GM23338 (cell line): ENCODE measurements around the gene MDH1. TPM values are rescaled to one million over a fixed set of nuclear protein-coding genes. Genes with fewer than 3 reads are reported as not detected.
A peak's percentile ranks its signal among the peaks of the same experiment; 100 is the strongest.

Source experiments
- ATAC-seq: fragments of 200-7000 bp; cut with Tn5 transposase; 3 replicates; pipeline ENCODE4 v1.9.1; 2020
- DNase-seq: peaks from one replicate; pipeline ENCODE4 v3.0.0-alpha.2; 2015; ENCODE audit warnings: low spot score
- H2AFZ ChIP-seq: fragments of 200-600 bp; sonication (generic); 2 replicates; pipeline ENCODE4 v1.8.0; 2016; ENCODE audit warnings: antibody characterized with exemption, mild to moderate bottlenecking, moderate library complexity
- H3F3A ChIP-seq: fragments of 200-600 bp; sonication (generic); replicated peaks from 2 replicates; pipeline ENCODE4 v1.8.0; 2017; ENCODE audit warnings: antibody characterized with exemption, mixed run types, low read depth
- H3K27ac ChIP-seq: fragments of 200-600 bp; sonication (generic); 2 replicates; pipeline ENCODE4 v1.6.1; 2016; ENCODE audit warnings: low read depth
- H3K27me3 ChIP-seq: fragments of 200-600 bp; sonication (generic); 2 replicates; pipeline ENCODE4 v1.8.0; 2016; ENCODE audit warnings: mild to moderate bottlenecking, mixed run types, moderate library complexity; ENCODE audit not compliant: insufficient read depth
- H3K36me3 ChIP-seq: fragments of 200-600 bp; sonication (generic); 2 replicates; pipeline ENCODE4 v1.8.0; 2016; ENCODE audit warnings: mild to moderate bottlenecking; ENCODE audit not compliant: insufficient read depth
- H3K4me1 ChIP-seq: fragments of 200-600 bp; sonication (generic); 2 replicates; pipeline ENCODE4 v1.8.0; 2016; ENCODE audit warnings: mild to moderate bottlenecking, moderate library complexity; ENCODE audit not compliant: insufficient read depth
- H3K4me2 ChIP-seq: fragments of 200-600 bp; sonication (generic); 2 replicates; pipeline ENCODE4 v1.7.1; 2017; ENCODE audit warnings: mixed run types
- H3K4me3 ChIP-seq: fragments of 200-600 bp; sonication (generic); 2 replicates; pipeline ENCODE4 v1.6.1; 2016; ENCODE audit warnings: mixed run types
- H3K79me2 ChIP-seq: fragments of 200-600 bp; sonication (generic); replicated peaks from 2 replicates; pipeline ENCODE4 v1.8.0; 2017; ENCODE audit warnings: mild to moderate bottlenecking; ENCODE audit not compliant: insufficient read depth
- H3K9me2 ChIP-seq: fragments of 200-600 bp; sonication (generic); 2 replicates; pipeline ENCODE4 v1.8.0; 2017; ENCODE audit not compliant: insufficient read depth
- H4K20me1 ChIP-seq: fragments of 200-600 bp; sonication (generic); replicated peaks from 2 replicates; pipeline ENCODE4 v1.8.0; 2017; ENCODE audit warnings: mild to moderate bottlenecking; ENCODE audit not compliant: insufficient read depth
- H3K27ac Mint-ChIP-seq: 2 replicates; pipeline ENCODE4 v1.8.0; 2020; ENCODE audit warnings: inconsistent platforms, mild to moderate bottlenecking, moderate library complexity, mixed read lengths
- H3K27me3 Mint-ChIP-seq: 3 replicates; pipeline ENCODE4 v1.8.0; 2022; ENCODE audit warnings: low read depth, mild to moderate bottlenecking, moderate library complexity, mixed read lengths, inconsistent platforms; ENCODE audit not compliant: insufficient read depth, poor library complexity
- H3K36me3 Mint-ChIP-seq: 3 replicates; pipeline ENCODE4 v1.8.0; 2021; ENCODE audit warnings: low read depth, mild to moderate bottlenecking, inconsistent platforms, moderate library complexity, mixed read lengths
- H3K4me1 Mint-ChIP-seq: 3 replicates; pipeline ENCODE4 v1.8.0; 2020; ENCODE audit warnings: mild to moderate bottlenecking, inconsistent platforms, mixed read lengths
- H3K4me3 Mint-ChIP-seq: 3 replicates; pipeline ENCODE4 v1.8.0; 2021; ENCODE audit warnings: moderate library complexity, mild to moderate bottlenecking, inconsistent platforms, mixed read lengths
- H3K9me3 Mint-ChIP-seq: 3 replicates; pipeline ENCODE4 v1.8.0; 2020; ENCODE audit warnings: moderate library complexity, mild to moderate bottlenecking, inconsistent platforms, mixed read lengths
- CREB1 ChIP-seq: fragments of 250-450 bp; sonication (Bioruptor Pico); IDR thresholded peaks from 2 replicates; pipeline ENCODE4 v1.5.0; 2020; ENCODE audit warnings: low read depth, mild to moderate bottlenecking, moderate library complexity
- EZH2 ChIP-seq: fragments of 200-600 bp; sonication (generic); IDR thresholded peaks from one replicate; pipeline ENCODE4 v1.8.0; 2017; ENCODE audit warnings: antibody characterized with exemption, mild to moderate bottlenecking, low read depth; ENCODE audit not compliant: unreplicated experiment
- EZH2phosphoT487 ChIP-seq: fragments of 200-600 bp; sonication (generic); IDR thresholded peaks from one replicate; pipeline ENCODE4 v1.8.1; 2018; ENCODE audit warnings: antibody characterized with exemption; ENCODE audit not compliant: unreplicated experiment
- JUNB ChIP-seq: IDR thresholded peaks from one replicate; pipeline ENCODE4 v1.6.1; 2016; ENCODE audit warnings: antibody characterized with exemption; ENCODE audit not compliant: unreplicated experiment
- NANOG ChIP-seq: IDR thresholded peaks from 2 replicates; pipeline ENCODE4 v1.6.1; 2016; ENCODE audit warnings: antibody characterized with exemption, borderline replicate concordance
- POLR2AphosphoS5 ChIP-seq: IDR thresholded peaks from 2 replicates; pipeline ENCODE4 v1.6.1; 2016; ENCODE audit warnings: antibody characterized with exemption, low read depth
- REST ChIP-seq: IDR thresholded peaks from one replicate; pipeline ENCODE4 v1.6.1; 2018; ENCODE audit warnings: antibody characterized with exemption; ENCODE audit not compliant: unreplicated experiment
- STAT1 ChIP-seq: IDR thresholded peaks from one replicate; pipeline ENCODE4 v1.6.1; 2016; ENCODE audit warnings: antibody characterized with exemption; ENCODE audit not compliant: unreplicated experiment
- ZNF114 ChIP-seq: fragments of 250-450 bp; sonication (Bioruptor Pico); IDR thresholded peaks from 2 replicates; pipeline ENCODE4 v1.5.0; 2020; ENCODE audit warnings: mild to moderate bottlenecking, moderate library complexity
- ZNF331 ChIP-seq: fragments of 250-450 bp; sonication (Bioruptor Pico); IDR thresholded peaks from 2 replicates; pipeline ENCODE4 v1.5.0; 2020; ENCODE audit warnings: low read depth, mild to moderate bottlenecking, moderate library complexity
- long read RNA-seq: library from polyadenylated mRNA; unstranded; transcript quantifications from one replicate; pipeline ENCODE4 v2.0.0, GENCODE V29; 2020; ENCODE audit not compliant: unreplicated experiment
- polyA plus RNA-seq: library from polyadenylated mRNA; unstranded; fragments of >200 nt; fragmentation: Nextera tagmentation; extraction: Ambion mirVana; gene quantifications from 2 replicates; pipeline ENCODE4 v1.2.1, GENCODE V29; 2016
- total RNA-seq: library from RNA; depleted of rRNA; stranded (reverse); fragments of >200 nt; shearing (Covaris generic); gene quantifications from 2 replicates; pipeline ENCODE4 v1.2.3, GENCODE V29; 2014; rRNA removed
- TF ChIP-seq, protein P1 (sequence below): fragments of 250-450 bp; sonication (Bioruptor Pico); IDR thresholded peaks from 2 replicates; pipeline ENCODE4 v1.5.0; 2020; ENCODE audit warnings: mild to moderate bottlenecking, moderate library complexity
- TF ChIP-seq, protein P2 (sequence below): IDR thresholded peaks from 2 replicates; pipeline ENCODE4 v1.6.1; 2016; ENCODE audit warnings: antibody characterized with exemption

Gene MDH1
- total RNA-seq (275 and 294 TPM in 2 replicates), polyA plus RNA-seq (503 and 541 TPM in 2 replicates)
- long read RNA-seq, transcript MDH1-214 (2 exons, 552 nt) = minor isoform, 6 of 524 reads
- long read RNA-seq, transcript MDH1-201 (9 exons, 1,650 nt) = major isoform, 487 of 524 reads
- long read RNA-seq, partial matches to known transcripts = 17 of 524 reads
- long read RNA-seq, other reads (novel, unspliced or antisense) = 10 of 524 reads

GRCh38 chr2:63588385-63589147 lies at the start of gene MDH1, which contains the start of gene WDPCP:
Gene MDH1, plus strand, starts transcription at chr2:63588963. Its CDS starts 81 bp downstream, at chr2:63589044.
Gene WDPCP, minus strand, starts transcription at chr2:63588477. Its CDS starts 206 bp downstream, at chr2:63588271.
- Mint-ChIP-seq H3K36me3 (peaks cover 20% of the 10 kb centered on the region), H3K27ac (peak within 1 kb of the TSS; percentile 99), H3K9me3 (no peaks in the 10 kb centered on the region; the same call in 2 of the 3 replicates), H3K4me1 (peaks cover 33% of the 10 kb centered on the region), H3K27me3 (peaks cover 11% of the 10 kb centered on the region), H3K4me3 (peak within 1 kb of the TSS; percentile 100)
- Histone ChIP-seq H3K4me1 (peaks cover 25% of the 10 kb centered on the region), H3K4me3 (peak within 1 kb of the TSS; percentile 68), H3K36me3 (no peaks in the 10 kb centered on the region), H3F3A (no peaks in the 10 kb centered on the region), H3K4me2 (peak within 1 kb of the TSS; percentile 92), H4K20me1 (peaks cover 8% of the 10 kb centered on the region; the same call in 1 of the 2 replicates), H2AFZ (peak within 1 kb of the TSS; percentile 29), H3K9me2 (no peaks in the 10 kb centered on the region), H3K27ac (peak within 1 kb of the TSS; percentile 79), H3K79me2 (peaks cover 86% of the 10 kb centered on the region), H3K27me3 (no peaks in the 10 kb centered on the region)
- peak; percentile 89 for ATAC-seq
- peak; percentile 100 for DNase-seq
- TF ChIP-seq POLR2AphosphoS5 (peak; percentile 80), EZH2 (no peak), EZH2phosphoT487 (no peak), STAT1 (no peak), CREB1 (CRISPR knock-in tag) (peak; percentile 90), JUNB (no peak), ZNF114 (CRISPR knock-in tag) (peak; percentile 85), ZNF331 (CRISPR knock-in tag) (no peak), NANOG (no peak), REST (no peak)
- TF ChIP-seq, protein P1, sequence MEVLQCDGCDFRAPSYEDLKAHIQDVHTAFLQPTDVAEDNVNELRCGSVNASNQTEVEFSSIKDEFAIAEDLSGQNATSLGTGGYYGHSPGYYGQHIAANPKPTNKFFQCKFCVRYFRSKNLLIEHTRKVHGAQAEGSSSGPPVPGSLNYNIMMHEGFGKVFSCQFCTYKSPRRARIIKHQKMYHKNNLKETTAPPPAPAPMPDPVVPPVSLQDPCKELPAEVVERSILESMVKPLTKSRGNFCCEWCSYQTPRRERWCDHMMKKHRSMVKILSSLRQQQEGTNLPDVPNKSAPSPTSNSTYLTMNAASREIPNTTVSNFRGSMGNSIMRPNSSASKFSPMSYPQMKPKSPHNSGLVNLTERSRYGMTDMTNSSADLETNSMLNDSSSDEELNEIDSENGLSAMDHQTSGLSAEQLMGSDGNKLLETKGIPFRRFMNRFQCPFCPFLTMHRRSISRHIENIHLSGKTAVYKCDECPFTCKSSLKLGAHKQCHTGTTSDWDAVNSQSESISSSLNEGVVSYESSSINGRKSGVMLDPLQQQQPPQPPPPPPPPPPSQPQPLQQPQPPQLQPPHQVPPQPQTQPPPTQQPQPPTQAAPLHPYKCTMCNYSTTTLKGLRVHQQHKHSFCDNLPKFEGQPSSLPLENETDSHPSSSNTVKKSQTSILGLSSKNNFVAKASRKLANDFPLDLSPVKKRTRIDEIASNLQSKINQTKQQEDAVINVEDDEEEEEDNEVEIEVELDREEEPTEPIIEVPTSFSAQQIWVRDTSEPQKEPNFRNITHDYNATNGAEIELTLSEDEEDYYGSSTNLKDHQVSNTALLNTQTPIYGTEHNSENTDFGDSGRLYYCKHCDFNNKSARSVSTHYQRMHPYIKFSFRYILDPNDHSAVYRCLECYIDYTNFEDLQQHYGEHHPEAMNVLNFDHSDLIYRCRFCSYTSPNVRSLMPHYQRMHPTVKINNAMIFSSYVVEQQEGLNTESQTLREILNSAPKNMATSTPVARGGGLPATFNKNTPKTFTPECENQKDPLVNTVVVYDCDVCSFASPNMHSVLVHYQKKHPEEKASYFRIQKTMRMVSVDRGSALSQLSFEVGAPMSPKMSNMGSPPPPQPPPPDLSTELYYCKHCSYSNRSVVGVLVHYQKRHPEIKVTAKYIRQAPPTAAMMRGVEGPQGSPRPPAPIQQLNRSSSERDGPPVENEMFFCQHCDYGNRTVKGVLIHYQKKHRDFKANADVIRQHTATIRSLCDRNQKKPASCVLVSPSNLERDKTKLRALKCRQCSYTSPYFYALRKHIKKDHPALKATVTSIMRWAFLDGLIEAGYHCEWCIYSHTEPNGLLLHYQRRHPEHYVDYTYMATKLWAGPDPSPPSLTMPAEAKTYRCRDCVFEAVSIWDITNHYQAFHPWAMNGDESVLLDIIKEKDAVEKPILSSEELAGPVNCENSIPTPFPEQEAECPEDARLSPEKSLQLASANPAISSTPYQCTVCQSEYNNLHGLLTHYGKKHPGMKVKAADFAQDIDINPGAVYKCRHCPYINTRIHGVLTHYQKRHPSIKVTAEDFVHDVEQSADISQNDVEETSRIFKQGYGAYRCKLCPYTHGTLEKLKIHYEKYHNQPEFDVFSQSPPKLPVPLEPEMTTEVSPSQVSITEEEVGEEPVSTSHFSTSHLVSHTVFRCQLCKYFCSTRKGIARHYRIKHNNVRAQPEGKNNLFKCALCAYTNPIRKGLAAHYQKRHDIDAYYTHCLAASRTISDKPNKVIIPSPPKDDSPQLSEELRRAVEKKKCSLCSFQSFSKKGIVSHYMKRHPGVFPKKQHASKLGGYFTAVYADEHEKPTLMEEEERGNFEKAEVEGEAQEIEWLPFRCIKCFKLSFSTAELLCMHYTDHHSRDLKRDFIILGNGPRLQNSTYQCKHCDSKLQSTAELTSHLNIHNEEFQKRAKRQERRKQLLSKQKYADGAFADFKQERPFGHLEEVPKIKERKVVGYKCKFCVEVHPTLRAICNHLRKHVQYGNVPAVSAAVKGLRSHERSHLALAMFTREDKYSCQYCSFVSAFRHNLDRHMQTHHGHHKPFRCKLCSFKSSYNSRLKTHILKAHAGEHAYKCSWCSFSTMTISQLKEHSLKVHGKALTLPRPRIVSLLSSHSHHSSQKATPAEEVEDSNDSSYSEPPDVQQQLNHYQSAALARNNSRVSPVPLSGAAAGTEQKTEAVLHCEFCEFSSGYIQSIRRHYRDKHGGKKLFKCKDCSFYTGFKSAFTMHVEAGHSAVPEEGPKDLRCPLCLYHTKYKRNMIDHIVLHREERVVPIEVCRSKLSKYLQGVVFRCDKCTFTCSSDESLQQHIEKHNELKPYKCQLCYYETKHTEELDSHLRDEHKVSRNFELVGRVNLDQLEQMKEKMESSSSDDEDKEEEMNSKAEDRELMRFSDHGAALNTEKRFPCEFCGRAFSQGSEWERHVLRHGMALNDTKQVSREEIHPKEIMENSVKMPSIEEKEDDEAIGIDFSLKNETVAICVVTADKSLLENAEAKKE (CRISPR knock-in tag) = no peak
- TF ChIP-seq, protein P2, sequence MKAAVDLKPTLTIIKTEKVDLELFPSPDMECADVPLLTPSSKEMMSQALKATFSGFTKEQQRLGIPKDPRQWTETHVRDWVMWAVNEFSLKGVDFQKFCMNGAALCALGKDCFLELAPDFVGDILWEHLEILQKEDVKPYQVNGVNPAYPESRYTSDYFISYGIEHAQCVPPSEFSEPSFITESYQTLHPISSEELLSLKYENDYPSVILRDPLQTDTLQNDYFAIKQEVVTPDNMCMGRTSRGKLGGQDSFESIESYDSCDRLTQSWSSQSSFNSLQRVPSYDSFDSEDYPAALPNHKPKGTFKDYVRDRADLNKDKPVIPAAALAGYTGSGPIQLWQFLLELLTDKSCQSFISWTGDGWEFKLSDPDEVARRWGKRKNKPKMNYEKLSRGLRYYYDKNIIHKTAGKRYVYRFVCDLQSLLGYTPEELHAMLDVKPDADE = peak; percentile 96
